HepG2 (cell line): ENCODE results near the gene PLIN3. TPM values are rescaled to one million over a fixed set of nuclear protein-coding genes. Genes with fewer than 3 reads are reported as not detected.

Source experiments
- E2F5 ChIP-seq: sonication (generic); formaldehyde crosslinking; conservative IDR thresholded peaks from 2 replicates; pipeline ENCODE4 v1.4.0; 2020; ENCODE audit warnings: missing genetic modification reagents
- FLYWCH1 ChIP-seq: sonication (generic); formaldehyde crosslinking; IDR thresholded peaks from 2 replicates; pipeline ENCODE4 v1.8.1; 2023; ENCODE audit warnings: mild to moderate bottlenecking, missing genetic modification reagents
- FUBP1 ChIP-seq: sonication (generic); formaldehyde crosslinking; IDR thresholded peaks from 2 replicates; pipeline ENCODE4 v1.5.1; 2020; ENCODE audit warnings: missing genetic modification reagents, mild to moderate bottlenecking, borderline replicate concordance
- HOXA3 ChIP-seq: sonication (generic); formaldehyde crosslinking; IDR thresholded peaks from 2 replicates; pipeline ENCODE4 v1.5.0; 2020; ENCODE audit warnings: missing genetic modification reagents
- HOXA5 ChIP-seq: sonication (generic); formaldehyde crosslinking; IDR thresholded peaks from 2 replicates; pipeline ENCODE4 v1.4.0; 2020; ENCODE audit warnings: missing genetic modification reagents
- KLF15 ChIP-seq: sonication (generic); formaldehyde crosslinking; IDR thresholded peaks from 2 replicates; pipeline ENCODE4 v1.8.1; 2023; ENCODE audit warnings: borderline replicate concordance, mild to moderate bottlenecking, inconsistent platforms, missing genetic modification reagents, mixed read lengths
- KLF6 ChIP-seq: IDR thresholded peaks from 2 replicates; pipeline ENCODE4 v1.8.0; 2016; ENCODE audit warnings: missing biosample characterization, missing genetic modification reagents
- MIER2 ChIP-seq: IDR thresholded peaks from 2 replicates; pipeline ENCODE4 v1.6.1; 2016; ENCODE audit warnings: missing biosample characterization, missing genetic modification reagents
- MTF2 ChIP-seq: sonication (generic); formaldehyde crosslinking; IDR thresholded peaks from 2 replicates; pipeline ENCODE4 v1.5.0; 2020; ENCODE audit warnings: missing genetic modification reagents, borderline replicate concordance
- NCOR1 ChIP-seq: fragments of 200-600 bp; sonication (generic); IDR thresholded peaks from 2 replicates; pipeline ENCODE4 v1.7.0; 2017; ENCODE audit warnings: antibody characterized with exemption, low read length, borderline replicate concordance
- NFATC3 ChIP-seq: sonication (generic); formaldehyde crosslinking; IDR thresholded peaks from 2 replicates; pipeline ENCODE4 v1.5.1; 2020; ENCODE audit warnings: mild to moderate bottlenecking, missing genetic modification reagents
- POLR2AphosphoS2 ChIP-seq: IDR thresholded peaks from 2 replicates; pipeline ENCODE4 v1.6.1; 2011; ENCODE audit warnings: low read depth, low read length, improper control_type of control experiment
- SP5 ChIP-seq: IDR thresholded peaks from 2 replicates; pipeline ENCODE4 v1.6.1; 2016; ENCODE audit warnings: low read depth, borderline replicate concordance
- TAF1 ChIP-seq: sonication (generic); formaldehyde crosslinking; IDR thresholded peaks from 2 replicates; pipeline ENCODE4 v1.4.0; 2020; ENCODE audit warnings: missing genetic modification reagents
- TCF7L2 ChIP-seq: IDR thresholded peaks from 2 replicates; pipeline ENCODE4 v1.6.1; 2011; ENCODE audit warnings: mild to moderate bottlenecking, low read depth, low read length, moderate library complexity
- U2AF2 ChIP-seq: fragments of 200-400 bp; formaldehyde crosslinking; IDR thresholded peaks from 2 replicates; pipeline ENCODE4 v1.6.1; 2017; ENCODE audit warnings: low read depth, mild to moderate bottlenecking, low read length
- ZBTB14 ChIP-seq: sonication (generic); formaldehyde crosslinking; IDR thresholded peaks from 2 replicates; pipeline ENCODE4 v1.4.0; 2020; ENCODE audit warnings: missing genetic modification reagents
- ZFP41 ChIP-seq: sonication (generic); formaldehyde crosslinking; IDR thresholded peaks from 2 replicates; pipeline ENCODE4 v1.4.0; 2020; ENCODE audit warnings: mild to moderate bottlenecking, missing genetic modification reagents, borderline replicate concordance
- ZFYVE20 ChIP-seq: sonication (generic); formaldehyde crosslinking; IDR thresholded peaks from 2 replicates; pipeline ENCODE4 v1.8.0; 2023; ENCODE audit warnings: low read depth, mild to moderate bottlenecking, moderate library complexity, missing genetic modification reagents, borderline replicate concordance
- ZNF224 ChIP-seq: sonication (generic); formaldehyde crosslinking; IDR thresholded peaks from 2 replicates; pipeline ENCODE4 v1.5.0; 2020; ENCODE audit warnings: mild to moderate bottlenecking, missing genetic modification reagents
- ZNF546 ChIP-seq: sonication (generic); formaldehyde crosslinking; conservative IDR thresholded peaks from 2 replicates; pipeline ENCODE4 v1.8.1; 2023; ENCODE audit warnings: mild to moderate bottlenecking, missing genetic modification reagents
- ZNF644 ChIP-seq: IDR thresholded peaks from 2 replicates; pipeline ENCODE4 v1.6.1; 2016; ENCODE audit warnings: low read depth
- ZNF800 ChIP-seq: sonication (generic); formaldehyde crosslinking; IDR thresholded peaks from 2 replicates; pipeline ENCODE4 v1.4.0; 2020; ENCODE audit warnings: missing genetic modification reagents
- ZSCAN5A ChIP-seq: sonication (generic); formaldehyde crosslinking; IDR thresholded peaks from 2 replicates; pipeline ENCODE4 v1.8.0; 2022; ENCODE audit warnings: mild to moderate bottlenecking, missing genetic modification reagents, borderline replicate concordance
- polyA plus RNA-seq, 8 experiments: library from polyadenylated mRNA; depleted of rRNA in 3 of 8; stranded (reverse) in 7 of 8; unstranded in 1 of 8; fragments of >200 nt; fragmentation: Illumina TruSeq in 4 of 8; extraction: Trizol in 4 of 8; gene quantifications; 2 replicates each; pipeline versions ENCODE4 v1.2.1 to v1.2.3, GENCODE V29; 2011 to 2016; ENCODE audit warnings: low read depth in 4 of 8, missing spikeins in 1 of 8, mixed read lengths in 1 of 8; ENCODE audit not compliant: insufficient read depth in 1 of 8
- total RNA-seq, 5 experiments: library from RNA; depleted of rRNA; stranded (reverse); fragments of >200 nt; fragmentation: Illumina TruSeq; extraction: Trizol; gene quantifications; 2 replicates each; pipeline ENCODE4 v1.2.3, GENCODE V29; 2016; ENCODE audit warnings: low read depth in 1 of 5

Gene PLIN3
- total and polyA plus RNA-seq, 2 of the 13 experiments (the other 11 are each of a cell fraction or from before 2014, with no cell fraction given): 49.3 to 57.9 TPM

- TF ChIP-seq FUBP1 (CRISPR knock-in tag) (no peak), HOXA5 (no peak), FLYWCH1 (CRISPR knock-in tag) (no peak), NCOR1 (no peak), ZNF644 (CRISPR knock-in tag) (no peak), HOXA3 (CRISPR knock-in tag) (peak; percentile 61), NFATC3 (no peak), ZSCAN5A (CRISPR knock-in tag) (no peak), TCF7L2 (no peak), ZNF224 (CRISPR knock-in tag) (no peak), ZBTB14 (CRISPR knock-in tag) (no peak), KLF15 (CRISPR knock-in tag) (no peak), E2F5 (CRISPR knock-in tag) (no peak), SP5 (no peak), KLF6 (CRISPR knock-in tag) (no peak), POLR2AphosphoS2 (no peak), ZFYVE20 (no peak), ZNF800 (CRISPR knock-in tag) (0 out of 2 replicates have a peak, but pooled peaks have one; percentile 33), MTF2 (CRISPR knock-in tag) (no peak), ZFP41 (CRISPR knock-in tag) (no peak), MIER2 (CRISPR knock-in tag) (no peak), TAF1 (CRISPR knock-in tag) (peak; percentile 47; the same call in 1 of the 2 replicates), U2AF2 (no peak), ZNF546 (CRISPR knock-in tag) (no peak)
Measured at GRCh38 chr19:4831304-4831978, 36.0 kb downstream of the PLIN3 start, which contains the start of gene TICAM1 (continued).
